ENCODE results near the gene ACTR1B.

GRCh38 chr2:97699765-97700444, 36.1 kb upstream of the ACTR1B start:
- TF ChIP-seq CTCF (conservative IDR thresholded peaks at IDR 0.05; ENCODE audit: low read depth, low read length): peak; percentile 64
- TF ChIP-seq EZH2 (IDR thresholded peaks at IDR 0.05; ENCODE audit: borderline replicate concordance, low read depth, low read length, poor library complexity, severe bottlenecking): no peak

Measured in A673 (cell line).